GM20000 (cell line): ENCODE data around the gene KRTAP12-4.
"Not testable (repeated sequence)": the region's sequence is repeated elsewhere in the genome, so short reads cannot be mapped to it uniquely, and the experiment has no call there.

Experiments used
- DNase-seq: peaks from one replicate; pipeline ENCODE4 v3.0.0; 2012; ENCODE audit warnings: low spot score
- TF ChIP-seq, protein P1 (sequence below): IDR thresholded peaks from 2 replicates; pipeline ENCODE4 v1.5.1; 2012; ENCODE audit warnings: mild to moderate bottlenecking, control low read depth; ENCODE audit errors: extremely low read depth, missing control alignments

Gene KRTAP12-4

DNA sequence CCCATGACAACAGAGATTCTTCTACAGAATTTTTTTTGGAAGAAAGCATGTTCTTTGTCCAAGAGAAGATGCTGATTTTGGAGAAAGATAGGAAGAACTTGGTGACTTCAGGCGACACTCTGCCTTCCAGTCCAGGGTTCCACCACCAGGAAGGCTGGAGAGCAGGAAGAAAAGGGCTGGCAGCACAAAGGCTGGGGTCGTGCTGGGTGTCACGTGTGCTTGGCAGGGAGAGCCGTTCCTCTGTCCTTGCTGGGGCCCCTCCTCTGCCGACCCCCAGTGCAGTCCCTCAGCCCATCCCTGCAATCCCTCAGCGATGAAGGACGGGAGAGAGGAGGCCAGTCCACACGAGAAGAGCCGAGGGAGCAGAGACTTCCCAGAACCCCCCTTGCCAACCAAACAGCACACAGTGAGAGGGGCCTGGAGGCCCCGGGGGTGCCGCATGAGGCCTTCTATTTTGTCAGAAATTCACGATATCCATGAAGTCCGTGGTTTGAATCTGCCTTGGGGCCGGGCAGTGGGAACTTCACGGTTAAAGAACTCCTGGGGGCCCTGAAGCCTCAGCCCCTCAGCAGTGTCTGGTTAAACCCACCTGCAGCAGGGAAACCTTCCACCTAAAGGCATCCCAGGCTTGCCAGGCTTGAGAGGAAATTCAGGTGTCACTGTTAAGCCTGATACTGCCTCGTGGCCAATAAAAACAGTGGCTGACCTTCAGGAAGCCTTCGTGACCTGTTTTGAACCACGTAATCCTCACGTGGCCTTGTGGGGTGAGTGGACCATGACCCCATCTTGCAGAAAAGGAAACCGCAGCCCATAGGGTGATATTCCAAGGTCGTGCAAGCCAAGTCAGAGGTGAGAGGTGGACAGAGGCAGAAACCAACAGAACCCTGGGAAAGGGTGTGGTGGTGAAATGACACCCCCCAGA lies 45.9 kb upstream of the KRTAP12-4 start:
- TF ChIP-seq, protein P1, sequence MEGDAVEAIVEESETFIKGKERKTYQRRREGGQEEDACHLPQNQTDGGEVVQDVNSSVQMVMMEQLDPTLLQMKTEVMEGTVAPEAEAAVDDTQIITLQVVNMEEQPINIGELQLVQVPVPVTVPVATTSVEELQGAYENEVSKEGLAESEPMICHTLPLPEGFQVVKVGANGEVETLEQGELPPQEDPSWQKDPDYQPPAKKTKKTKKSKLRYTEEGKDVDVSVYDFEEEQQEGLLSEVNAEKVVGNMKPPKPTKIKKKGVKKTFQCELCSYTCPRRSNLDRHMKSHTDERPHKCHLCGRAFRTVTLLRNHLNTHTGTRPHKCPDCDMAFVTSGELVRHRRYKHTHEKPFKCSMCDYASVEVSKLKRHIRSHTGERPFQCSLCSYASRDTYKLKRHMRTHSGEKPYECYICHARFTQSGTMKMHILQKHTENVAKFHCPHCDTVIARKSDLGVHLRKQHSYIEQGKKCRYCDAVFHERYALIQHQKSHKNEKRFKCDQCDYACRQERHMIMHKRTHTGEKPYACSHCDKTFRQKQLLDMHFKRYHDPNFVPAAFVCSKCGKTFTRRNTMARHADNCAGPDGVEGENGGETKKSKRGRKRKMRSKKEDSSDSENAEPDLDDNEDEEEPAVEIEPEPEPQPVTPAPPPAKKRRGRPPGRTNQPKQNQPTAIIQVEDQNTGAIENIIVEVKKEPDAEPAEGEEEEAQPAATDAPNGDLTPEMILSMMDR, result no peak
- peak; percentile 15 for DNase-seq

DNA sequence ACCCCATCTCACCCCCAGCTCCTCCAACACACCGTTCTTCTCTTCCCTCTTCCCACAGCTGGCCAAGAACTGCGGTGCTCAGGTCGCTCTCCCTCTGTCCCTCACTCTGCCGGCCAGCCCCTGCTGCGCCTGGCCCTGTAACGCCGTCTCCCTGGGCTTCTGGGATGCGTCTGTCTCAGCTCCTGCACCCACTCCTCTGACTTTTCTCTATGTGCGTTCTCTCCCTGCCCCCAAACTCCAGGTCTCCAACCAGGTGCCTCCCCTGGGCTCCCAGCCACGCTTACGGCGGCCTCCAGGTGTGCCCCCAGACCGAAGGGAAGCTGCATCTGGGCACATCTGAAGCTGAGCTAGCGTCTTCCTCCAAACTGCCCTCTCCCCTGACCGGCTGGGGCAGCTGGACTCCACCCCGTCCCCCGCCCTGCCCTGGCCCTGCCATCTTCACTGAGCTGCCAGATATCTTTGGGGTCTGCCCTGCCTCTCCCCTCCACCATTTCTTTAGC lies 45.1 kb upstream of the KRTAP12-4 start:
- peak; percentile 14 for DNase-seq
- TF ChIP-seq, protein P1, result no peak

DNA sequence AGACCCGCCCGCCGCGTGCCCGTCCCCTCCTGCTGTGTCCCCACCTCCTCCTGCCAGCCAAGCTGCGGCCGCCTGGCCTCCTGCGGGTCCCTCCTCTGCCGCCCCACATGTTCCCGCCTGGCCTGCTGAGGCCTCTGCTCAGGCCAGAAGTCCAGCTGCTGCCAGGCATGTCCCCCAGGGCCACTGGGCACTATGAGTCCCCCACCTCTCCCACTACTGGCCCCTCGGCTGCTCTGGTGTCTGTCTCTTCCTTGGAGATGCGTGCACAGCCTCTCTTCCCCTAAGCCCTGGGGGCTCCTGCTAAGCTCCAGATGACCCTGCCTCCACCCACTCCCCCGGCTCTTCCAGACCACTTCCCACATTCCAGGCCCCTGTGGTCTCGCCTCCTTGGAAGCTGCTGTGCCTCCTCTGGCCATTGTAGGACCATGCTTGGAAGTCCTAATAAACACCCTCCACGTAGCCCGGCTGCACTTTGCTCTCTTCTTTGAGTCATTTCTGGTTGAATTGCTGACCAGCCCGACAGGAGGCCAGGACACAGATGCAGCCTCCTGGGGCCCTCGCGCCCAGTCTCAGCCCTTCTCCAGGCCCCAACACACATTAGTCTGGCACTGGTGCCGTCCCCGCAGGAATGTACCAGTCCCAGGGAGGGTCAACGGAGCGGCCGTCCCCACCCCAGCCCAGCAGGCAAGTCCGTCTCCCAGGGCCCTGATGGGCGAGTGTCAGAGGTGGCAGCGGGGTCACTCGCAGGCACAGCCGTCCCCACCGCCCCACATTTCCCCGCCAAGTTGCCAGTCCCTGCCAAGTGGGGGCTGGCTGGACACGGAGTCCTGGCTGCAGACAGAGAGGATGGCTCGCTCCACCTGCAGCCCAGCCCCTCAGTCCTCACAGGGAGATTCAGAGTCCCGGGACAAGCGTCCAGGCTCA lies 43.6 kb upstream of the KRTAP12-4 start:
- peak; percentile 21 for DNase-seq
- TF ChIP-seq, protein P1, result no peak

DNA sequence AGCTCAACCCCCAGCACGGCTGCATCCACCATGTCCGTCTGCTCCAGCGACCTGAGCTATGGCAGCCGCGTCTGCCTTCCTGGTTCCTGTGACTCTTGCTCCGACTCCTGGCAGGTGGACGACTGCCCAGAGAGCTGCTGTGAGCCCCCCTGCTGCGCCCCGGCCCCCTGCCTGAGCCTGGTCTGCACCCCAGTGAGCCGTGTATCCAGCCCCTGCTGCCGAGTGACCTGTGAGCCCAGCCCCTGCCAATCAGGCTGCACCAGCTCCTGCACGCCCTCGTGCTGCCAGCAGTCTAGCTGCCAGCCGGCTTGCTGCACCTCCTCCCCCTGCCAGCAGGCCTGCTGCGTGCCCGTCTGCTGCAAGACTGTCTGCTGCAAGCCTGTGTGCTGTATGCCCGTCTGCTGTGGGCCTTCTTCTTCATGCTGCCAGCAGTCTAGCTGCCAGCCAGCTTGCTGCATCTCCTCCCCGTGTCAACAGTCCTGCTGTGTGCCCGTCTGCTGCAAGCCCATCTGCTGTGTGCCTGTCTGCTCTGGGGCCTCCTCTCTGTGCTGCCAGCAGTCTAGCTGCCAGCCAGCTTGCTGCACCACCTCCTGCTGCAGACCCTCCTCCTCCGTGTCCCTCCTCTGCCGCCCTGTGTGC lies 42.8 kb upstream of the KRTAP12-4 start, which contains the start of gene KRTAP10-12:
KRTAP10-12 (plus strand) TSS at position 1 of the 639 bp plus-strand sequence; CDS start at position 31, 30 bp downstream.
- not testable (repeated sequence) for DNase-seq

DNA sequence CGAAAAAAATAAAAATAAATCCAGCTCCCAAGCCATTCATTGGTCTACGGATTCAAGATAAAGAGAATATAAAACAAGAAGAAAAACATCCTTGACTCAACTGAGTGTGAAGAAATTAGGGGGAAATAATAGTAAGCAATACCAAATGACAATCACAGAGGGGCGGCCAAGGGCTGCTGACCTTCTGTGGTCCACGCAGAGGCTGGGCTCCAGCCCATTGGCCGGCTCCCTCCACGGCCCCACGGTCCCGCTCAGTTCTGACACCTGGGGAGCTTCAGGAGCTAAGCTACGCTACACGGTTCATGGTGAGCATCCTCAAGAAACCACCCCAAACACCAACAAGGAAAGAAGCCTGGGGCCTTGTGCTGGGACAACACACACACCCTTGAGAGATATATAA lies 42.1 kb upstream of the KRTAP12-4 start:
- DNase-seq, result peak; percentile 15
- TF ChIP-seq, protein P1, result no peak

DNA sequence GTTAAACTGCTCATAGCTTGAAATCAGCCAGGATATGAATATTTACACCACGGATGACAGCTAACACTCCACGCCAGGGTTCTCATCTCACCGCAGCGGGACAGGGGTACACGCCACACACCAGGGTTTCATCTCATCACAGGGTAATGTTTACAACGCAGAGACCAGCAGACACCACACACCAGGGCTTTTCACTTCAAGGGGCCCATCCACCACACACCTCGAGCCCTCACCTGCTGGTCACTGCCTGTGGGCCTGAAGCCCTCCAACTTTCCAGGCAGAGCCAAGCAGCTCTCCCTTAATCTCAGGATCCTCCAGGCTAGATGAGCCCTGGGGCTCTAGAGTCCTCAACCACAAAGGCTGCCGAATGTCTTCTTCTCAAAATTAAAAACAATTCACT lies 41.2 kb upstream of the KRTAP12-4 start:
- TF ChIP-seq, protein P1, result no peak
- DNase-seq, result no peak

DNA sequence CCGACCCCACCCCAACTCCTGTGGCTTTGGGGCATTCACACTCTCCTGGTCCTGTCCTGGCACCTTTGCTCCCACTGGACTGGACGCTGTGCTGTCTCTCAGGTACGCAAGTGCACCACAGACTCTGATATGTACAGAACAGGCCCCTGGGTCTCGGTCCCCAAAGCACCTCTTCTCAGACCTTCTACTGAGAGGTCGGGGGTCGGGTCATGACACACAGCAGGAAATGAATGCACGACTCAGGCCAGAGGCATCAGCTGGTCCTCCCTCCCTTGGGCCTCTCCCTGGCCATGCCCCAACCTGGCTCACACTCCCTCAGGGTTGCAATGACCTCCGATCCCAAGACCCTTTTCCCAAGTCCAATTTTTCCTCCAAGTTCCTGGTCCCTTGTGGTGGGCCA lies 40.7 kb upstream of the KRTAP12-4 start:
- DNase-seq, result no peak
- TF ChIP-seq, protein P1, result no peak
